Neuron (in vitro differentiated cells): Measurements from ENCODE around the gene CELA2A.
"Not testable (repeated sequence)": the region's sequence is repeated elsewhere in the genome, so short reads cannot be mapped to it uniquely, and the experiment has no call there.

Source experiments
- H2AFZ ChIP-seq: one replicate; pipeline ENCODE4 v1.6.1; 2013; ENCODE audit warnings: low read depth, mild to moderate bottlenecking, inconsistent platforms, low read length, moderate library complexity
- H3K27me3 ChIP-seq: one replicate; pipeline ENCODE4 v1.6.1; 2013; ENCODE audit warnings: low read length; ENCODE audit not compliant: insufficient read depth
- H3K36me3 ChIP-seq: one replicate; pipeline ENCODE4 v1.6.1; 2013; ENCODE audit warnings: low read length; ENCODE audit not compliant: insufficient read depth
- H3K4me1 ChIP-seq: one replicate; pipeline ENCODE4 v1.6.1; 2013; ENCODE audit warnings: low read length; ENCODE audit not compliant: insufficient read depth
- H3K4me3 ChIP-seq: 2 replicates; pipeline ENCODE4 v1.5.1; 2013; ENCODE audit warnings: mild to moderate bottlenecking, low read length, moderate library complexity
- H3K9me3 ChIP-seq: one replicate; pipeline ENCODE4 v1.6.1; 2013; ENCODE audit warnings: low read length

CELA2A gene

GRCh38 chr1:15455522-15455921 is 1.0 kb upstream of the CELA2A start:
- Histone ChIP-seq H3K36me3 (no peaks in the 10 kb centered on the region), H3K9me3 (no peaks in the 10 kb centered on the region), H3K4me3 (no peak overlapping the region), H3K4me1 (no peaks in the 10 kb centered on the region), H3K27me3 (peaks cover 4% of the 10 kb centered on the region), H2AFZ (no peak overlapping the region)

GRCh38 chr1:15457585-15457984 is 1.1 kb downstream of the CELA2A start:
- H3K27me3 ChIP-seq: peaks cover 4% of the 10 kb centered on the region
- no peaks in the 10 kb centered on the region for H3K9me3 ChIP-seq
- H3K4me1 ChIP-seq: no peaks in the 10 kb centered on the region
- H2AFZ ChIP-seq: no peak overlapping the region
- no peak overlapping the region for H3K4me3 ChIP-seq
- H3K36me3 ChIP-seq: no peaks in the 10 kb centered on the region

GRCh38 chr1:15458388-15458787 is 1.9 kb downstream of the CELA2A start:
- H3K36me3 ChIP-seq, H3K9me3 ChIP-seq, H3K27me3 ChIP-seq, H2AFZ ChIP-seq, H3K4me3 ChIP-seq, H3K4me1 ChIP-seq: not testable (repeated sequence)

GRCh38 chr1:15459771-15460707 is 3.5 kb downstream of the CELA2A start:
- Histone ChIP-seq H3K9me3 (no peaks in the 10 kb centered on the region), H3K36me3 (no peaks in the 10 kb centered on the region), H3K27me3 (peaks cover 4% of the 10 kb centered on the region), H3K4me3 (no peak overlapping the region), H2AFZ (no peak overlapping the region), H3K4me1 (no peaks in the 10 kb centered on the region)

GRCh38 chr1:15460708-15461095 is 4.2 kb downstream of the CELA2A start:
- no peaks in the 10 kb centered on the region for H3K4me1 ChIP-seq
- H3K27me3 ChIP-seq: peaks cover 4% of the 10 kb centered on the region

GRCh38 chr1:15463064-15463800 is 6.7 kb downstream of the CELA2A start:
- H3K4me3 ChIP-seq, H3K36me3 ChIP-seq, H3K4me1 ChIP-seq, H3K9me3 ChIP-seq, H3K27me3 ChIP-seq, H2AFZ ChIP-seq: not testable (repeated sequence)

More at GRCh38 chr1:15460708-15461095, 4.2 kb downstream of the CELA2A start:
- H2AFZ ChIP-seq: no peak overlapping the region
- no peaks in the 10 kb centered on the region for H3K36me3 ChIP-seq
- H3K9me3 ChIP-seq: no peaks in the 10 kb centered on the region
- no peak overlapping the region for H3K4me3 ChIP-seq

- H3K4me1 ChIP-seq, H3K4me3 ChIP-seq, H3K9me3 ChIP-seq, H2AFZ ChIP-seq, H3K36me3 ChIP-seq, H3K27me3 ChIP-seq: not testable (repeated sequence)
Observed at GRCh38 chr1:15463926-15464322, 7.4 kb downstream of the CELA2A start.

GRCh38 chr1:15465674-15466073 is 9.1 kb downstream of the CELA2A start:
- Histone ChIP-seq H3K36me3 (no peaks in the 10 kb centered on the region), H3K9me3 (no peaks in the 10 kb centered on the region), H3K27me3 (no peaks in the 10 kb centered on the region), H3K4me1 (no peaks in the 10 kb centered on the region), H3K4me3 (no peak overlapping the region), H2AFZ (no peak overlapping the region)

GRCh38 chr1:15466955-15467625 is 10.6 kb downstream of the CELA2A start:
- H3K36me3 ChIP-seq, H3K9me3 ChIP-seq, H2AFZ ChIP-seq, H3K27me3 ChIP-seq, H3K4me3 ChIP-seq, H3K4me1 ChIP-seq: not testable (repeated sequence)

GRCh38 chr1:15468145-15468544 is 11.6 kb downstream of the CELA2A start:
- Histone ChIP-seq H3K4me1 (no peaks in the 10 kb centered on the region), H3K4me3 (no peak overlapping the region), H3K27me3 (no peaks in the 10 kb centered on the region), H2AFZ (no peak overlapping the region), H3K9me3 (no peaks in the 10 kb centered on the region), H3K36me3 (no peaks in the 10 kb centered on the region)

GRCh38 chr1:15469361-15469760 is 12.8 kb downstream of the CELA2A start:
- Histone ChIP-seq H3K4me3 (no peak overlapping the region), H3K36me3 (no peaks in the 10 kb centered on the region), H3K27me3 (no peaks in the 10 kb centered on the region), H2AFZ (no peak overlapping the region), H3K4me1 (no peaks in the 10 kb centered on the region), H3K9me3 (no peaks in the 10 kb centered on the region)

- H3K36me3 ChIP-seq, H3K4me1 ChIP-seq, H2AFZ ChIP-seq, H3K27me3 ChIP-seq, H3K4me3 ChIP-seq, H3K9me3 ChIP-seq: not testable (repeated sequence)
Observed at GRCh38 chr1:15469821-15470448, 13.4 kb downstream of the CELA2A start.

- H3K4me3 ChIP-seq, H2AFZ ChIP-seq, H3K27me3 ChIP-seq, H3K4me1 ChIP-seq, H3K36me3 ChIP-seq, H3K9me3 ChIP-seq: not testable (repeated sequence)
Observed at GRCh38 chr1:15471067-15471466, 14.5 kb downstream of the CELA2A start.
